ENCODE data around the gene RPS6KA1. TPM values are rescaled to one million over a fixed set of nuclear protein-coding genes. Genes with fewer than 3 reads are reported as not detected.

Gene RPS6KA1
- total RNA-seq, 1 donor, result 2.2 TPM

GRCh38 chr1:26546375-26546774 is 16.8 kb downstream of the RPS6KA1 start:
- H3K4me1 ChIP-seq (ENCODE audit: insufficient read depth, low read length), result peaks cover 11% of the 10 kb centered on the region
- H2AFZ ChIP-seq (ENCODE audit: low read length), result no peak overlapping the region
- no peak overlapping the region for H3K4me3 ChIP-seq (ENCODE audit: insufficient read depth, low read length)
- TF ChIP-seq, protein P1, sequence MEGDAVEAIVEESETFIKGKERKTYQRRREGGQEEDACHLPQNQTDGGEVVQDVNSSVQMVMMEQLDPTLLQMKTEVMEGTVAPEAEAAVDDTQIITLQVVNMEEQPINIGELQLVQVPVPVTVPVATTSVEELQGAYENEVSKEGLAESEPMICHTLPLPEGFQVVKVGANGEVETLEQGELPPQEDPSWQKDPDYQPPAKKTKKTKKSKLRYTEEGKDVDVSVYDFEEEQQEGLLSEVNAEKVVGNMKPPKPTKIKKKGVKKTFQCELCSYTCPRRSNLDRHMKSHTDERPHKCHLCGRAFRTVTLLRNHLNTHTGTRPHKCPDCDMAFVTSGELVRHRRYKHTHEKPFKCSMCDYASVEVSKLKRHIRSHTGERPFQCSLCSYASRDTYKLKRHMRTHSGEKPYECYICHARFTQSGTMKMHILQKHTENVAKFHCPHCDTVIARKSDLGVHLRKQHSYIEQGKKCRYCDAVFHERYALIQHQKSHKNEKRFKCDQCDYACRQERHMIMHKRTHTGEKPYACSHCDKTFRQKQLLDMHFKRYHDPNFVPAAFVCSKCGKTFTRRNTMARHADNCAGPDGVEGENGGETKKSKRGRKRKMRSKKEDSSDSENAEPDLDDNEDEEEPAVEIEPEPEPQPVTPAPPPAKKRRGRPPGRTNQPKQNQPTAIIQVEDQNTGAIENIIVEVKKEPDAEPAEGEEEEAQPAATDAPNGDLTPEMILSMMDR (IDR thresholded peaks at IDR 0.05; ENCODE audit: extremely low read depth, low read depth, low read length), result no peak
- H4K20me1 ChIP-seq (ENCODE audit: insufficient read depth, low read length), result no peaks in the 10 kb centered on the region
- H3K79me2 ChIP-seq (ENCODE audit: insufficient read depth, low read length), result no peaks in the 10 kb centered on the region
- no peaks in the 10 kb centered on the region for H3K36me3 ChIP-seq (ENCODE audit: insufficient read depth, low read length)
- no peak overlapping the region for H3K4me2 ChIP-seq (ENCODE audit: insufficient read depth, low read length)
- no peaks in the 10 kb centered on the region for H3K27me3 ChIP-seq (ENCODE audit: insufficient read depth, low read length)
- H3K9me3 ChIP-seq (ENCODE audit: low read depth, low read length), result no peaks in the 10 kb centered on the region
- peak; percentile 88 for DNase-seq (ENCODE audit: insufficient read length, low spot score, missing footprints)
- H3K27ac ChIP-seq (ENCODE audit: low read depth, low read length), result no peak overlapping the region

GRCh38 chr1:26546819-26547218 is 17.3 kb downstream of the RPS6KA1 start:
- H3K4me2 ChIP-seq (ENCODE audit: insufficient read depth, low read length), result no peak overlapping the region
- no peaks in the 10 kb centered on the region for H3K36me3 ChIP-seq (ENCODE audit: insufficient read depth, low read length)
- peak; percentile 35 for DNase-seq (ENCODE audit: insufficient read length, low spot score, missing footprints)
- no peak overlapping the region for H2AFZ ChIP-seq (ENCODE audit: low read length)
- H3K4me1 ChIP-seq (ENCODE audit: insufficient read depth, low read length), result peaks cover 9% of the 10 kb centered on the region
- no peaks in the 10 kb centered on the region for H3K27me3 ChIP-seq (ENCODE audit: insufficient read depth, low read length)
- TF ChIP-seq, protein P1 (IDR thresholded peaks at IDR 0.05; ENCODE audit: extremely low read depth, low read depth, low read length), result no peak
- H3K27ac ChIP-seq (ENCODE audit: low read depth, low read length), result no peak overlapping the region
- H3K79me2 ChIP-seq (ENCODE audit: insufficient read depth, low read length), result no peaks in the 10 kb centered on the region
- H3K9me3 ChIP-seq (ENCODE audit: low read depth, low read length), result no peaks in the 10 kb centered on the region
- no peak overlapping the region for H3K4me3 ChIP-seq (ENCODE audit: insufficient read depth, low read length)
- no peaks in the 10 kb centered on the region for H4K20me1 ChIP-seq (ENCODE audit: insufficient read depth, low read length)

DNA sequence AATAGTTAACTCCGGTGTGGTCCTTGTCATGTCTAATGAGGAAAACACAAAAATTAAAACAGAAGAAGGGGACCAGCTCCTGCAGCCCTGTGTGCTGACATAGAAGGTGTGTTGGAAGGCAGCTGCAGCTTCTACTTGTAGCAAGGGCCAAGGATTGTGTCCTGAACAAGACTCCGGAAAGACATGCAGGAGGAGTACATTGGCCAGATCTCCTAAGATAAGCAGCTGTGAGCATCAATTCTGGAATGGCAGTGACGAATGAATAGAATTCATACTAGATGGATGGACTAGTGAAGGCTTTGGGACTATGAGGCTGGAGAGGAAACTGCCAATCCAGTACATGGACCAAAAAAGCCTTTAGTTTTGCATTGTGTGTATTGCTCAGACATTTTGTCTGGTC is 19.3 kb downstream of the RPS6KA1 start:
- no peaks in the 10 kb centered on the region for H3K36me3 ChIP-seq (ENCODE audit: insufficient read depth, low read length)
- TF ChIP-seq, protein P1 (IDR thresholded peaks at IDR 0.05; ENCODE audit: extremely low read depth, low read depth, low read length), result no peak

GRCh38 chr1:26550946-26551345 is 21.4 kb downstream of the RPS6KA1 start:
- TF ChIP-seq, protein P1 (IDR thresholded peaks at IDR 0.05; ENCODE audit: extremely low read depth, low read depth, low read length), result no peak
- no peaks in the 10 kb centered on the region for H4K20me1 ChIP-seq (ENCODE audit: insufficient read depth, low read length)
- no peaks in the 10 kb centered on the region for H3K79me2 ChIP-seq (ENCODE audit: insufficient read depth, low read length)
- no peaks in the 10 kb centered on the region for H3K9me3 ChIP-seq (ENCODE audit: low read depth, low read length)
- H3K4me1 ChIP-seq (ENCODE audit: insufficient read depth, low read length), result peaks cover 13% of the 10 kb centered on the region
- H3K27me3 ChIP-seq (ENCODE audit: insufficient read depth, low read length), result no peaks in the 10 kb centered on the region
- no peaks in the 10 kb centered on the region for H3K36me3 ChIP-seq (ENCODE audit: insufficient read depth, low read length)
- no peak overlapping the region for H3K27ac ChIP-seq (ENCODE audit: low read depth, low read length)
- H3K4me2 ChIP-seq (ENCODE audit: insufficient read depth, low read length), result no peak overlapping the region
- no peak overlapping the region for H2AFZ ChIP-seq (ENCODE audit: low read length)
- DNase-seq (ENCODE audit: insufficient read length, low spot score, missing footprints), result no peak
- H3K4me3 ChIP-seq (ENCODE audit: insufficient read depth, low read length), result no peak overlapping the region

More for the DNA sequence above, 19.3 kb downstream of the RPS6KA1 start:
- no peaks in the 10 kb centered on the region for H3K27me3 ChIP-seq (ENCODE audit: insufficient read depth, low read length)
- no peak overlapping the region for H3K27ac ChIP-seq (ENCODE audit: low read depth, low read length)
- H3K79me2 ChIP-seq (ENCODE audit: insufficient read depth, low read length), result no peaks in the 10 kb centered on the region
- no peak overlapping the region for H3K4me3 ChIP-seq (ENCODE audit: insufficient read depth, low read length)
- no peaks in the 10 kb centered on the region for H3K9me3 ChIP-seq (ENCODE audit: low read depth, low read length)
- H2AFZ ChIP-seq (ENCODE audit: low read length), result no peak overlapping the region
- no peak overlapping the region for H3K4me2 ChIP-seq (ENCODE audit: insufficient read depth, low read length)
- DNase-seq (ENCODE audit: insufficient read length, low spot score, missing footprints), result peak; percentile 45
- no peaks in the 10 kb centered on the region for H4K20me1 ChIP-seq (ENCODE audit: insufficient read depth, low read length)
- H3K4me1 ChIP-seq (ENCODE audit: insufficient read depth, low read length), result peaks cover 4% of the 10 kb centered on the region

Measured in osteoblast (primary cell).